HepG2 (cell line): ENCODE measurements around the gene ARID1A. TPM values are rescaled to one million over a fixed set of nuclear protein-coding genes. Genes with fewer than 3 reads are reported as not detected.

Experiments used
- GMEB2 ChIP-seq: IDR thresholded peaks from 2 replicates; pipeline ENCODE4 v1.6.1; 2016; ENCODE audit warnings: missing biosample characterization, missing genetic modification reagents, low read depth
- HES4 ChIP-seq: sonication (generic); formaldehyde crosslinking; IDR thresholded peaks from 2 replicates; pipeline ENCODE4 v1.9.0; 2021; ENCODE audit warnings: mild to moderate bottlenecking, missing genetic modification reagents, borderline replicate concordance
- HIVEP1 ChIP-seq: sonication (generic); formaldehyde crosslinking; IDR thresholded peaks from 2 replicates; pipeline ENCODE4 v1.4.0; 2020; ENCODE audit warnings: mild to moderate bottlenecking, missing genetic modification reagents
- HMG20A ChIP-seq: IDR thresholded peaks from 2 replicates; pipeline ENCODE4 v1.6.1; 2016; ENCODE audit warnings: borderline replicate concordance
- MLX ChIP-seq: IDR thresholded peaks from 2 replicates; pipeline ENCODE4 v1.6.1; 2016
- NR0B2 ChIP-seq: sonication (generic); formaldehyde crosslinking; IDR thresholded peaks from 2 replicates; pipeline ENCODE4 v1.4.0; 2020; ENCODE audit warnings: mild to moderate bottlenecking, missing genetic modification reagents
- PREB ChIP-seq: sonication (generic); formaldehyde crosslinking; IDR thresholded peaks from 2 replicates; pipeline ENCODE4 v1.4.0; 2020; ENCODE audit warnings: missing genetic modification reagents
- RBAK ChIP-seq: sonication (generic); formaldehyde crosslinking; IDR thresholded peaks from 2 replicates; pipeline ENCODE4 v1.5.1; 2020; ENCODE audit warnings: mild to moderate bottlenecking, missing genetic modification reagents
- REL ChIP-seq: sonication (generic); formaldehyde crosslinking; conservative IDR thresholded peaks from 2 replicates; pipeline ENCODE4 v1.8.0; 2022; ENCODE audit warnings: mild to moderate bottlenecking, missing genetic modification reagents, moderate library complexity
- RFXAP ChIP-seq: sonication (generic); formaldehyde crosslinking; IDR thresholded peaks from 2 replicates; pipeline ENCODE4 v1.4.0; 2020; ENCODE audit warnings: missing genetic modification reagents, borderline replicate concordance
- TEAD2 ChIP-seq: sonication (generic); formaldehyde crosslinking; IDR thresholded peaks from 2 replicates; pipeline ENCODE4 v1.9.0; 2021; ENCODE audit warnings: missing genetic modification reagents
- TRAFD1 ChIP-seq: sonication (generic); formaldehyde crosslinking; IDR thresholded peaks from 2 replicates; pipeline ENCODE4 v1.5.1; 2020; ENCODE audit warnings: missing genetic modification reagents, mild to moderate bottlenecking, borderline replicate concordance
- ZNF136 ChIP-seq: sonication (generic); formaldehyde crosslinking; IDR thresholded peaks from 2 replicates; pipeline ENCODE4 v1.8.1; 2022; ENCODE audit warnings: low read depth, mild to moderate bottlenecking, moderate library complexity, missing genetic modification reagents
- ZNF207 ChIP-seq: fragments of 450-650 bp; IDR thresholded peaks from 2 replicates; pipeline ENCODE4 v1.6.1; 2016; ENCODE audit warnings: antibody characterized with exemption, borderline replicate concordance
- ZNF609 ChIP-seq: sonication (generic); formaldehyde crosslinking; IDR thresholded peaks from 2 replicates; pipeline ENCODE4 v1.4.0; 2020; ENCODE audit warnings: mild to moderate bottlenecking, missing genetic modification reagents, borderline replicate concordance
- ZNF619 ChIP-seq: sonication (generic); formaldehyde crosslinking; IDR thresholded peaks from 2 replicates; pipeline ENCODE4 v1.4.0; 2020; ENCODE audit warnings: mild to moderate bottlenecking, missing genetic modification reagents
- ZNF704 ChIP-seq: sonication (generic); formaldehyde crosslinking; IDR thresholded peaks from 2 replicates; pipeline ENCODE4 v1.8.1; 2023; ENCODE audit warnings: mild to moderate bottlenecking, inconsistent platforms, moderate library complexity, missing genetic modification reagents, borderline replicate concordance
- polyA plus RNA-seq, 8 experiments: library from polyadenylated mRNA; depleted of rRNA in 3 of 8; stranded (reverse) in 7 of 8; unstranded in 1 of 8; fragments of >200 nt; fragmentation: Illumina TruSeq in 4 of 8; extraction: Trizol in 4 of 8; gene quantifications; 2 replicates each; pipeline versions ENCODE4 v1.2.1 to v1.2.3, GENCODE V29; 2011 to 2016; ENCODE audit warnings: low read depth in 4 of 8, missing spikeins in 1 of 8, mixed read lengths in 1 of 8; ENCODE audit not compliant: insufficient read depth in 1 of 8
- total RNA-seq, 5 experiments: library from RNA; depleted of rRNA; stranded (reverse); fragments of >200 nt; fragmentation: Illumina TruSeq; extraction: Trizol; gene quantifications; 2 replicates each; pipeline ENCODE4 v1.2.3, GENCODE V29; 2016; ENCODE audit warnings: low read depth in 1 of 5

ARID1A gene
- total and polyA plus RNA-seq, 2 of the 13 experiments (the other 11 are each of a cell fraction or from before 2014, with no cell fraction given), result 11.9 to 15.9 TPM

GRCh38 chr1:26692211-26692792, 3.5 kb upstream of the ARID1A start (continued):
- TF ChIP-seq TRAFD1, result no peak
- no peak for TF ChIP-seq ZNF619 (CRISPR knock-in tag)
- TF ChIP-seq HIVEP1 (CRISPR knock-in tag), result no peak
- 0 out of 2 replicates have a peak, but pooled peaks have one; percentile 30 for TF ChIP-seq ZNF609
- TF ChIP-seq HES4 (CRISPR knock-in tag), result no peak
- TF ChIP-seq ZNF207, result no peak
- no peak for TF ChIP-seq REL (CRISPR knock-in tag)
- no peak for TF ChIP-seq ZNF136
- TF ChIP-seq ZNF704 (CRISPR knock-in tag), result no peak
- TF ChIP-seq HMG20A (CRISPR knock-in tag), result no peak
- TF ChIP-seq GMEB2 (CRISPR knock-in tag), result no peak
- no peak for TF ChIP-seq TEAD2 (CRISPR knock-in tag)
- peak; percentile 47; the same call in 1 of the 2 replicates for TF ChIP-seq RBAK (CRISPR knock-in tag)
- no peak; the same call in 1 of the 2 replicates for TF ChIP-seq RFXAP
- peak; percentile 41; the same call in 1 of the 2 replicates for TF ChIP-seq NR0B2 (CRISPR knock-in tag)
- no peak for TF ChIP-seq PREB
- no peak; the same call in 1 of the 2 replicates for TF ChIP-seq MLX (CRISPR knock-in tag)
